Breast epithelium (tissue), 4 donors: ENCODE results near the gene MARCOL. TPM values are rescaled to one million over a fixed set of nuclear protein-coding genes. Genes with fewer than 3 reads are reported as not detected.

Source experiments
- DNase-seq, 2 donors: peaks; one replicate each; pipeline ENCODE4 v3.0.0-alpha.2; 2019; ENCODE audit warnings: low spot score in 2 of 2
- H3K27ac ChIP-seq, 2 donors: fragments of 200-600 bp; sonication (generic) in 1 of 2; one replicate each; pipeline ENCODE4 v1.5.1; 2016 to 2019; ENCODE audit warnings: mild to moderate bottlenecking in 1 of 2
- H3K27me3 ChIP-seq, 2 donors: fragments of 200-600 bp; sonication (generic) in 1 of 2; one replicate each; pipeline versions ENCODE4 v1.5.1 to v1.6.0; 2017 to 2019; ENCODE audit warnings: control low read depth in 1 of 2, mild to moderate bottlenecking in 1 of 2
- H3K36me3 ChIP-seq: fragments of 200-600 bp; one replicate; pipeline ENCODE4 v1.5.1; 2019
- H3K4me1 ChIP-seq, 2 donors: fragments of 200-600 bp; sonication (generic); one replicate each; pipeline ENCODE4 v1.5.1; 2016 to 2019; ENCODE audit warnings: control low read depth in 1 of 2
- H3K4me3 ChIP-seq, 3 donors: fragments of 200-600 bp; sonication (generic); 1 replicate in 2 of 3; 2 replicates in 1 of 3; pipeline ENCODE4 v1.5.1; 2016 to 2019; ENCODE audit warnings: mild to moderate bottlenecking in 3 of 3, moderate library complexity in 2 of 3
- H3K9me3 ChIP-seq, 2 donors: fragments of 200-600 bp; sonication (generic) in 1 of 2; one replicate each; pipeline ENCODE4 v1.5.1; 2016 to 2019; ENCODE audit warnings: control low read depth in 1 of 2
- CTCF ChIP-seq, 3 donors: fragments of 450-650 bp; IDR thresholded peaks; one replicate each; pipeline ENCODE4 v1.5.1; 2016 to 2017; ENCODE audit warnings: antibody characterized with exemption in 3 of 3, mild to moderate bottlenecking in 3 of 3, moderate library complexity in 3 of 3
- POLR2A ChIP-seq: fragments of 450-650 bp; IDR thresholded peaks from one replicate; pipeline ENCODE4 v1.6.1; 2016; ENCODE audit warnings: antibody characterized with exemption, mild to moderate bottlenecking, moderate library complexity
- POLR2AphosphoS5 ChIP-seq, 3 donors: sonication (generic); formaldehyde crosslinking; IDR thresholded peaks; one replicate each; pipeline ENCODE4 v1.6.1; 2017; ENCODE audit warnings: antibody characterized with exemption in 3 of 3
- intact Hi-C: fragments of 100-400 bp; cut with DNase I; formaldehyde crosslinking; loops from one replicate; pipeline ENCODE4 v1.15.1; 2023; ENCODE audit warnings: low total_unique reads
- total RNA-seq, 3 donors: library from RNA; depleted of rRNA; stranded (reverse); fragments of >200 nt; gene quantifications; one replicate each; pipeline ENCODE4 v1.1.0, GENCODE V29; 2016

The MARCOL gene
- total RNA-seq, result not detected

- H3K9me3 ChIP-seq, result no peaks in the 10 kb centered on the region
- H3K4me1 ChIP-seq, result no peaks in the 10 kb centered on the region
- no peak within 1 kb of the TSS for H3K4me3 ChIP-seq
- no peak within 1 kb of the TSS for H3K27ac ChIP-seq
- intact Hi-C loops, result no loop called here
- DNase-seq, result no peak
- H3K36me3 ChIP-seq, result no peaks in the 10 kb centered on the region
- no peaks in the 10 kb centered on the region for H3K27me3 ChIP-seq
- TF ChIP-seq POLR2A (no peak), POLR2AphosphoS5 (IDR thresholded peaks at IDR 0.05) (no peak), CTCF (IDR thresholded peaks at IDR 0.05) (no peak)
These were observed at the start of gene MARCOL for GRCh38 chr5:148238418-148238794. Gene MARCOL (plus strand): TSS chr5:148238525. CDS start chr5:148238598, 73 bp downstream.

GRCh38 chr5:148191010-148191409 lies 47.3 kb upstream of the MARCOL start:
- Histone ChIP-seq H3K4me1 (no peaks in the 10 kb centered on the region), H3K4me3 (no peak overlapping the region), H3K27me3 (no peaks in the 10 kb centered on the region), H3K36me3 (no peaks in the 10 kb centered on the region), H3K9me3 (no peaks in the 10 kb centered on the region), H3K27ac (no peak overlapping the region)
- intact Hi-C loops, result no loop called here
- no peak for DNase-seq
- TF ChIP-seq POLR2AphosphoS5 (IDR thresholded peaks at IDR 0.05) (no peak), CTCF (IDR thresholded peaks at IDR 0.05) (no peak), POLR2A (no peak)

GRCh38 chr5:148193202-148193601 lies 45.1 kb upstream of the MARCOL start:
- H3K9me3 ChIP-seq, result no peaks in the 10 kb centered on the region
- H3K4me3 ChIP-seq, result no peak overlapping the region
- TF ChIP-seq POLR2AphosphoS5 (IDR thresholded peaks at IDR 0.05), result no peak
- no peak for TF ChIP-seq POLR2A
- no peak for TF ChIP-seq CTCF (IDR thresholded peaks at IDR 0.05)
- no peaks in the 10 kb centered on the region for H3K4me1 ChIP-seq
- no peaks in the 10 kb centered on the region for H3K36me3 ChIP-seq
- H3K27ac ChIP-seq, result no peak overlapping the region
- DNase-seq, result no peak
- intact Hi-C loops, result no loop called here
- no peaks in the 10 kb centered on the region for H3K27me3 ChIP-seq

GRCh38 chr5:148201151-148201550 lies 37.2 kb upstream of the MARCOL start:
- TF ChIP-seq POLR2A, result no peak
- TF ChIP-seq CTCF (IDR thresholded peaks at IDR 0.05), result no peak
- no peak for TF ChIP-seq POLR2AphosphoS5 (IDR thresholded peaks at IDR 0.05)
- no peaks in the 10 kb centered on the region for H3K36me3 ChIP-seq
- no peak overlapping the region for H3K4me3 ChIP-seq
- no peaks in the 10 kb centered on the region for H3K4me1 ChIP-seq
- intact Hi-C loops, result no loop called here
- DNase-seq, result no peak
- no peaks in the 10 kb centered on the region for H3K9me3 ChIP-seq
- H3K27ac ChIP-seq, result no peak overlapping the region
- H3K27me3 ChIP-seq, result no peaks in the 10 kb centered on the region

GRCh38 chr5:148202531-148203203 lies 35.7 kb upstream of the MARCOL start, which contains the start of gene SPINK6:
Gene SPINK6 (plus strand): TSS chr5:148203042. CDS start chr5:148203097, 55 bp downstream.
- Histone ChIP-seq H3K4me1 (no peaks in the 10 kb centered on the region), H3K36me3 (no peaks in the 10 kb centered on the region), H3K27me3 (no peaks in the 10 kb centered on the region), H3K9me3 (no peaks in the 10 kb centered on the region), H3K27ac (no peak within 1 kb of the TSS), H3K4me3 (no peak within 1 kb of the TSS)
- DNase-seq, result no peak
- intact Hi-C loops, result no loop called here
- no peak for TF ChIP-seq POLR2A
